Stimulated activated CD4-positive, alpha-beta T cell treated with anti-CD3 and anti-CD28 coated beads, Interleukin-4, amount 100 ng/mL, for 4 hours (primary cell): ENCODE data around the gene SOX1.

Experiments used
- DNase-seq, 2 experiments: peaks; one replicate each; pipeline ENCODE4 v3.0.0-alpha.2; 2020

The SOX1 gene

GRCh38 chr13:112073245-112074138 lies 6.5 kb downstream of the SOX1 start:
- DNase-seq, result no peak

- DNase-seq, result no peak
These were observed 7.4 kb downstream of the SOX1 start for GRCh38 chr13:112074139-112074865.

GRCh38 chr13:112077729-112078128 lies 10.8 kb downstream of the SOX1 start:
- DNase-seq, result no peak

DNA sequence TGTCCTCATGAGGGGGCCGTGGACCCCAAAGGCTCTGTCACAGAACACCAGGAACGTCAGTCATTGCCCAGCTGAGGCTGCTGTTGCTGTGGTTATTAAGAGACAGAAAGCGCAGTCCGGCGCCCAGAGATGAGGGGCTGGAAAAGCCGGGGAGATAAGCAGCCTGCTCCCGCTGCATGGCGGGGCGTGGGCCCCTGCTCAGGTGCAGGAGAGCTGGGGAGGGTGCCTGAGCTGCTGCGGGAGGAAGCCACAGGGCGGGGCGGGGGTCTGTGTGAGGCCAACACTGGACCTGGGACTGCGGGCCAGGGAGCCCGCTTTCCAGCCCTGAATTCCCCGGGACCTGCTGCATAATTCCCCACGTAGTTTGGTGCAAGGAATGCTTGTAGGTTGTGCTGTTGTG lies 11.3 kb downstream of the SOX1 start:
- no peak for DNase-seq

- no peak for DNase-seq
These were observed 12.1 kb downstream of the SOX1 start for GRCh38 chr13:112078879-112079531.

- no peak for DNase-seq
These were observed 12.7 kb downstream of the SOX1 start for GRCh38 chr13:112079696-112080095.

- no peak for DNase-seq
These were observed 17.0 kb downstream of the SOX1 start for GRCh38 chr13:112083971-112084370.

DNA sequence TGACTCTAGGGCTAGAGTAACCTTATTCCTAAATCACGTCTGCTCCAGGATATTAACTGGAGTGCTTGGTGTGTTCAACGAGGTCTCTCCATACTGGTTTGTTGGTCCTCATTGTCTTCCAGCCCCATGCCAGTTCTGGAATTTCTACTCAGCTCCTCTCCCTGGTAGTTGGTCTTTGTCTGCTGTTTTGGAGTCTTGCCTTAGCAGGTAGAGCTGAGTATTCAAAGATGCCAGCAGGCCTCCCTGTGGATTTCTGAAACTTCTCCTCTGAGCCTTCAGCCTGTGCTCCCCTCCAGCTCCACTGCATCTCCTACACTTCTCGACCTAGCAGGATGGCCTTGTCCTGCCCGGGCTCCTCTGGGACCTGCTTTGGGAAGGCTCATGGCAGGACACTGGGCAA lies 25.5 kb downstream of the SOX1 start:
- no peak for DNase-seq

- no peak for DNase-seq
These were observed 28.4 kb downstream of the SOX1 start for GRCh38 chr13:112095354-112095753.

DNA sequence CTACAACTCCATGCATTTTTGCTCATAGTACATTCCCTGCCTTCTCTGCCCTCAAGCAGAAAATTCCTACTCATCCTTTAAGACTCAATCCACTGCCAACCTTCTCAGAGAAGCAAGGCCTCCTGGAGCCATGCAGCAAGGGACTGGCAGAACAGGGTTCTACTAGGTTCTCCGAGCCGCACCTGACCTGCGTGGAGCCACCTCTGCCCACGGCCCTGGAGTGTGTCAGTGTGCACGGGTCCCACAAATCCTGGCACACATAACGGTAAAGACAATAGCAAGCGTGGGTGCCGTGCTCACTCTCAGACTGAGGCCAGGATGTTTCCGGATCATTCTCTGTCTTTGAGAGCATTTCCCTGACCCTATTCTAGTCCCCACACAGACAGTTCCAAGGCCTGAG lies 30.0 kb downstream of the SOX1 start:
- DNase-seq, result no peak

DNA sequence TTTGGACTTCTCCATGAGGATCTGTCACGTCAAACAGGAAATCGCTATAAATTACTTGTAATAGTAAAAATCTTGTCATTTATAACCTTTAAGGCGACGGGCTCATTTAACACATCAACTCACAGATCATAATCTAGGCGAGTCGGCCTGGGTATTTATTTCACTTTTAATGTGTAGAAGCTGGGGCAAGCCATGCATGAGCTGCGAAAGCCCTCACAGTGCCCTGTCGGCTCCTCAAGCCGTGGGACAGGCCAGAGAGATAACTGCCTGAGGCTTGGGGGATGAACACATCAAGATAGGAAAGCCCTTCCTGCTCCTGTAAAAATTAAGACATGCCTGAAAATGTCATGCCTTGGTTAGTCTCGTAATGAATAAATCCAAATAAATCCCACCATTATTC lies 30.8 kb downstream of the SOX1 start:
- no peak for DNase-seq

DNA sequence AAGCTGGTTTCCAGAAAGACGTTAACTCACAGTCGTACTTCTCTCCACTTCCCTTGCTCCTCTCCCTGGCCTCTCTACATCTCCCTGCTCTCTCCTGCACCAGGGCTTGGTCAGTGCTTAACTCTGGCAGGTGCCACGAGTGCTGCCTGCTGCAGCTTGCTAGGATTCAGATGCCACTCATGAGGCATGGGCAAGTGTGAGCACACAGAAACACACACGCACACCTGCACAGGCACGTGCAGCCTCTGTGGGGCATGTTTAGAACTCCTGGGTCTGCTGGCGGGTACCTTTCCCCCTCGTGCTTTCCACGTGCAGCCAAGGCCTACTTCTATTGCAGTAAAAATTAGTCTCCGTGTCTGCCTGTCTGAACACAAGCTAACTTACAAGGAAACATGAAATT lies 31.8 kb downstream of the SOX1 start:
- no peak for DNase-seq

GRCh38 chr13:112101360-112101930 lies 34.5 kb downstream of the SOX1 start:
- DNase-seq, result no peak

DNA sequence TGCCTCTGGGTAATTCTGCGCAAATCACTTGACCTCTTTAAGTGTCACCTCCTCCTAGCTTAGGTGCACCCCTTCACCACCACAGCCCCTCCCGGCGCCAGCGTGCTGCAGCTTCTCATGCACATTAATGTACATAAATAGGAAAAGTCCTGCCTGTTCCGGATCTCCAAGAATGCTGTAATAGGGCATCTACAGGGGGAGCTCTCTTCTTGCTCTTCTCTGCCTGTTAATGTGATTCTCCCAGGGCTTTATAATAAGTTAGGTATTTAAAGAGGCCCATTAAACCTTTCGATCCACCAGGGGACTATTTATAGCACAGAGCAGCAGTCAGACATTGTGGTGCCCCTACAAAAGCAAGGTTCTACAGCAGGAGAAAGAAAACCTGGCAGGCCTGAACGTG lies 35.3 kb downstream of the SOX1 start:
- DNase-seq, result no peak

DNA sequence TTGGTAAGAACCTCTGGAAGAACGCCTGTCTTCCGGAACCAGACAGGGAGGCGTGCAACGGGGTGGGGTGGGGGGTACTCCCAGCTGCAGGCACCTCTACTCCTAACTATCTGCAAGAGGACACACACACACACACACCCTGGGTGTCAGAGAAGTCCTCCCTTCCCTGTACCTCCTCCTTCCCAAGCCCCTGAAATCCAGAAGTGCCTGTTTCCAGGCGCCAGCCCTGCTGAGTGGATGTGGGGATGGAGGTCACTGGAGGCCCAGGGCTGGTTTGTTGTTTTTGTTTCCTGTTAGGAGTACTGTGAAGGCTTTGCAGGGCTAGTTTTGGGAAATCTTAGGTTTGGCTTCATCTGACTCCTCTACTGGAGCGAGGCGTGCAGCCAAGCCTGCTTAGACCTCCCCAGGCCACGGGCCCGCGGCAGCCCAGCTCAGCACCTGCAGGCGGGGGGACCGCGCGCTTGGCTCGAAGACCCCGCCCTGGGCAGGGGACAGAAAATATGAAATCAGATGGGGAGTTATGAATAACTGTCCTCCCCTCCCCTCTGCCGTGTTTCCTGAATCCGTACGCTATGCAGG lies 36.4 kb downstream of the SOX1 start:
- DNase-seq, result no peak

- no peak for DNase-seq
These were observed 37.3 kb downstream of the SOX1 start for GRCh38 chr13:112103961-112104880.

DNA sequence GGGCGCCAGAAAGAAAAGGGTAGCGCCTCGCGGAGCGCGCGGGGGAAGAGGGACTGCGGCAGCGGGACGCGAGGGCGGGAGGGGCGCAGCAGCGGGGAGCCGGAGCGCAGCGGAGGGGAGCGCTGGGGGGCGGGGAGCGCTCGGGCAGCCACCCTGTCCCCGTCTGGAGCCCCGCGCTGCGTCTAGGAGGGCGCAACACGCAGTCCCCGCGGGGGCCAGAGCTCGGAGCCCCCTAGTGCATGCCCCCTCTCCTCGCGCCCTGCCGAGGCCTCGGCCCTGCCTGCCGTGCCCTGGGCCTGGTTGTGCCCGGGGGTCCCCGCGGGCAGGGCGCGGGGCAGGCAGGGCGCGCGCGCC lies 37.9 kb downstream of the SOX1 start:
- DNase-seq, result no peak

- DNase-seq, result no peak
These were observed 38.3 kb downstream of the SOX1 start for GRCh38 chr13:112105244-112105681.

DNA sequence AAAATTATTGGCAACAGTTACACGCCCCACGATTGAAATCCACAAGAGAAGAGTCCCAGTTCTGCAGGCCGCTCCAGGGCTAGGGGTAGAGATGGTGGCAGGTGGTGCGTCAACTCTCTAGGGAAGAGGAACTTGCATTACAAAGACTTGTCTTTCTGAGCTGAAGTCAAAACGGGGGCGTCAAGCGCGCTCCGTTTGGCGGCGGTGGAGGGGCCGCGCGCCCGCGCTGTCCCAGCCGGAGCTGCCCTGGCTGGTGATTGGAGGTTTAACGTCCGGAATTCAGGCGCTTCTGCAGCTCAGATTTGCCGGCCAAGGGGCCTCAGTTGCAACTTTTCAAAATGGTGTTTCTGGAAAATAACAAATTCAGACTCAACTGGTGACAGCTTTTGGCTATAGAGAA lies 38.9 kb downstream of the SOX1 start:
- no peak for DNase-seq

DNA sequence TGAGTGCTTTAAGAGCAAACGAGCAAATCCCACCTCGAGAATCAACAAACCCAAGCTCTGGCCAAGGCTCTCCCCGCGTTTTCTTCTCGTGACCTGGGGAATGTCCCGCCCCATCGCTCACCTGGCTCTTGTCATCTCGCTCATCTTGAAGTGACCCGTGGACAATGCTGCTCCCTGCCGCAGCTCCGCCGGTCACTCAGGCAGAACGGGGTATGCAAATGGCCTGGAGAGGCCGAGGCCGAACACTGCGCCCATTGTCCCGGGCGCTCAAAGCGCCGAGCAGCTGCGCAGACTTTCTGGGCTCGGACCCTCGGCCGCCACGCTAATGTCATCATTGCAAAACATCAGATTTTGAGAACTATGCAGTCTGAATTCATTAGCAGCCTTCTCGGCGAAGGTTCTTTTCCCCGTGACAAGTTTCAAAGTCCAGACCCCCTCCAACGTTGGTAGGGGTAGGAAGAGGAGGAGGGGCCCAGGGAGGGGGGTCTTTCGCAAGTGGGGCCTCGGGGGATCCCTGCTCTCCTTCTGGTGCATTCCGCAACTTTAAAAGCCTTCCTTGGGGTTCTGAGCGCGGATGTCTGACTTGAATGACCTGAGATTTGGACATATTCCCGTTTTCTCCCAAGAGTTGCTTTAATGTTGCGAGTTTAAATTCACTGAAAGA lies 39.7 kb downstream of the SOX1 start:
- DNase-seq, result no peak

DNA sequence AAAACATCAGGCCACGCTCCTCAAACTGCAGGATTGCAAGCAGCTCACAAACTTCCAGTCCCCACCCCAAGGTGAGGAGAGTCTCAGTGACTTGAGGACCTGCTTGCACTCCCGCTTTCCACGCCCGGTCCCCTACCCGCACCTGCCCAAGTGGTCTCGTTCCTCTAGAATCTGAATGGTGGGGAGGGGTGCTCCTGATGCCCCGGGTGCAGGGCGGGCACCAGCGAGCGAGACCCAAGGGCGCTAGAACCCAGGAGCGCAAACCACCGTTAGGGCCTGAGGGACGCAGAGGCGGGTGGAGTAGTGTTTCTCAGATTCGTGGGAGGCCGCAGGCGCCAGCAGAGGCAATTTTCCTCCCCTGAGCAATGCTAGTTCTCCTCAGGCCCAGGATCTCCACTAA lies 40.3 kb downstream of the SOX1 start:
- no peak for DNase-seq
